GM10266 (cell line): ENCODE results near the gene ENOX1.

Source experiments
- DNase-seq: peaks from one replicate; pipeline ENCODE4 v3.0.0; 2012; ENCODE audit errors: extremely low spot score
- CTCF ChIP-seq: IDR thresholded peaks from 2 replicates; pipeline ENCODE4 v1.5.1; 2012; ENCODE audit warnings: mild to moderate bottlenecking, low read depth; ENCODE audit not compliant: control insufficient read depth, insufficient read depth; ENCODE audit errors: missing control alignments

Gene ENOX1

GRCh38 chr13:43697323-43697722 lies 89.4 kb downstream of the ENOX1 start:
- no peak for DNase-seq
- TF ChIP-seq CTCF = no peak

GRCh38 chr13:43694146-43694664 lies 92.6 kb downstream of the ENOX1 start:
- no peak for DNase-seq
- TF ChIP-seq CTCF = no peak

GRCh38 chr13:43693639-43694038 lies 93.1 kb downstream of the ENOX1 start:
- no peak for DNase-seq
- no peak for TF ChIP-seq CTCF

- no peak for TF ChIP-seq CTCF
- DNase-seq = no peak
These were observed 98.4 kb downstream of the ENOX1 start for GRCh38 chr13:43688227-43688907.

GRCh38 chr13:43687038-43687437 lies 99.7 kb downstream of the ENOX1 start:
- no peak for DNase-seq
- no peak for TF ChIP-seq CTCF

GRCh38 chr13:43686557-43686956 lies 100.2 kb downstream of the ENOX1 start:
- no peak for TF ChIP-seq CTCF
- no peak for DNase-seq

GRCh38 chr13:43684963-43685725 lies 101.6 kb downstream of the ENOX1 start:
- TF ChIP-seq CTCF = no peak
- no peak for DNase-seq
